Keratinocyte (primary cell): ENCODE data around the gene CCNY. TPM values are rescaled to one million over a fixed set of nuclear protein-coding genes. Genes with fewer than 3 reads are reported as not detected.
"Not testable (repeated sequence)": the region's sequence is repeated elsewhere in the genome, so short reads cannot be mapped to it uniquely, and the experiment has no call there.

Experiments
- DNase-seq: peaks from one replicate; pipeline ENCODE4 v3.0.0-alpha.2; 2011; ENCODE audit warnings: low read depth, missing footprints, low spot score
- FAIRE-seq: peaks from 2 replicates; lab custom pipeline; 2011; peaks lifted over from hg19 to GRCh38; lab: Jason Lieb, UNC
- H2AFZ ChIP-seq: 2 replicates; pipeline ENCODE4 v1.6.0; 2012; ENCODE audit warnings: low read length, control low read depth, inconsistent platforms; ENCODE audit not compliant: control insufficient read depth
- H3K27ac ChIP-seq: 2 replicates; pipeline ENCODE4 v1.5.1; 2011; ENCODE audit warnings: low read length; ENCODE audit not compliant: control insufficient read depth, insufficient read depth
- H3K27me3 ChIP-seq: 3 replicates; pipeline ENCODE4 v1.6.0; 2011; ENCODE audit warnings: low read length; ENCODE audit not compliant: control insufficient read depth, insufficient read depth; ENCODE audit errors: extremely low read depth
- H3K36me3 ChIP-seq, 2 experiments: 2 replicates in 1 of 2; 3 replicates in 1 of 2; pipeline ENCODE4 v1.5.1; 2011; ENCODE audit warnings: low read length in 2 of 2, mild to moderate bottlenecking in 1 of 2; ENCODE audit not compliant: control insufficient read depth in 2 of 2, insufficient read depth in 2 of 2; ENCODE audit errors: extremely low read depth in 1 of 2
- H3K4me1 ChIP-seq: 3 replicates; pipeline ENCODE4 v1.5.1; 2011; ENCODE audit warnings: low read length; ENCODE audit not compliant: control insufficient read depth, insufficient read depth; ENCODE audit errors: extremely low read depth
- H3K4me2 ChIP-seq: 3 replicates; pipeline ENCODE4 v1.6.0; 2011; ENCODE audit warnings: low read depth, low read length; ENCODE audit not compliant: control insufficient read depth, insufficient read depth; ENCODE audit errors: extremely low read depth
- H3K4me3 ChIP-seq, 3 experiments: fragments of 200-600 bp in 1 of 3; sonication (generic) in 1 of 3; 2 replicates in 2 of 3; 3 replicates in 1 of 3; pipeline ENCODE4 v1.5.1; 2011 to 2016; ENCODE audit warnings: low read length in 3 of 3, mild to moderate bottlenecking in 3 of 3, control low read depth in 2 of 3, inconsistent platforms in 1 of 3, low read depth in 1 of 3, mixed read lengths in 1 of 3, mixed run types in 1 of 3, moderate library complexity in 1 of 3; ENCODE audit not compliant: control insufficient read depth in 2 of 3, insufficient read depth in 2 of 3; ENCODE audit errors: extremely low read depth in 1 of 3
- H3K79me2 ChIP-seq: 2 replicates; pipeline ENCODE4 v1.6.0; 2012; ENCODE audit warnings: low read length; ENCODE audit not compliant: control insufficient read depth, insufficient read depth
- H3K9ac ChIP-seq: 3 replicates; pipeline ENCODE4 v1.6.0; 2011; ENCODE audit warnings: low read length; ENCODE audit not compliant: control insufficient read depth, insufficient read depth; ENCODE audit errors: extremely low read depth
- H3K9me1 ChIP-seq: 3 replicates; pipeline ENCODE4 v1.6.0; 2011; ENCODE audit warnings: low read length; ENCODE audit not compliant: control insufficient read depth, insufficient read depth; ENCODE audit errors: extremely low read depth
- H3K9me3 ChIP-seq: 2 replicates; pipeline ENCODE4 v1.5.1; 2012; ENCODE audit warnings: low read depth, low read length; ENCODE audit not compliant: control insufficient read depth
- H4K20me1 ChIP-seq: 3 replicates; pipeline ENCODE4 v1.6.0; 2011; ENCODE audit warnings: low read length; ENCODE audit not compliant: control insufficient read depth, insufficient read depth; ENCODE audit errors: extremely low read depth
- CTCF ChIP-seq, 3 experiments: IDR thresholded peaks in 1 of 3; conservative IDR thresholded peaks in 1 of 3; optimal IDR thresholded peaks in 1 of 3; 2 replicates in 2 of 3; 3 replicates in 1 of 3; pipeline versions ENCODE3 to v1.5.1; 2011; ENCODE audit warnings: low read length in 3 of 3, mild to moderate bottlenecking in 3 of 3, moderate library complexity in 2 of 3, control low read depth in 1 of 3, inconsistent platforms in 1 of 3; ENCODE audit not compliant: insufficient read depth in 2 of 3; ENCODE audit errors: extremely low read depth in 1 of 3
- EZH2 ChIP-seq: IDR thresholded peaks from one replicate; pipeline ENCODE4 v1.6.1; 2012; ENCODE audit warnings: inconsistent platforms, mild to moderate bottlenecking, low read length, moderate library complexity
- dilution Hi-C: fragments of 300-500 bp; cut with MboI; formaldehyde crosslinking; loops from one replicate; pipeline ENCODE4 v1.7.0; 2020; ENCODE audit warnings: low sequenced_read_pairs; ENCODE audit not compliant: extremely low pct_ligation_motif_present
- polyA plus RNA-seq, 5 experiments: library from polyadenylated mRNA; depleted of rRNA in 3 of 5; stranded (reverse) in 3 of 5; stranded (forward) in 1 of 5; unstranded in 1 of 5; fragments of >200 nt; gene quantifications; 1 replicate in 1 of 5; 2 replicates in 3 of 5; 3 replicates in 1 of 5; pipeline versions ENCODE4 v1.2.1 to v1.2.3, GENCODE V29; 2011 to 2012; ENCODE audit warnings: missing spikeins in 2 of 5, low read depth in 1 of 5, low replicate concordance in 1 of 5

Gene CCNY
- polyA plus RNA-seq, 1 donor (not counting 4 experiments of a cell fraction or from before 2014, with no cell fraction given) = 58.9 TPM

- Histone ChIP-seq H3K27me3 (no peaks in the 10 kb centered on the region), H3K79me2 (peaks cover 96% of the 10 kb centered on the region), H3K4me3 (no peak overlapping the region), H3K9me1 (peaks cover 5% of the 10 kb centered on the region), H4K20me1 (peaks cover 21% of the 10 kb centered on the region), H3K4me2 (no peak overlapping the region), H3K9ac (no peak overlapping the region), H2AFZ (no peak overlapping the region), H3K27ac (no peak overlapping the region), H3K4me1 (peaks cover 8% of the 10 kb centered on the region), H3K36me3 (no peaks in the 10 kb centered on the region), H3K9me3 (no peaks in the 10 kb centered on the region)
- FAIRE-seq = no peak
- TF ChIP-seq EZH2 (no peak), CTCF (optimal IDR thresholded peaks at IDR 0.05 in 1 of 3, IDR thresholded peaks at IDR 0.05 in 1 of 3, conservative IDR thresholded peaks at IDR 0.05 in 1 of 3; ENCODE audit: extremely low read depth in 1 of 3, insufficient read depth in 2 of 3, low read length in 3 of 3) (no peak)
- DNase-seq = no peak
- dilution Hi-C loops = no loop called here
These were observed 17.5 kb downstream of the CCNY start for GRCh38 chr10:35353805-35354204.

- Histone ChIP-seq H3K79me2 (peaks cover 96% of the 10 kb centered on the region), H4K20me1 (peaks cover 21% of the 10 kb centered on the region)
- dilution Hi-C loops, H3K4me3 ChIP-seq, H3K9me3 ChIP-seq, H3K9ac ChIP-seq, H3K27ac ChIP-seq, H3K36me3 ChIP-seq, DNase-seq, H3K27me3 ChIP-seq, H3K4me1 ChIP-seq, H3K9me1 ChIP-seq, H3K4me2 ChIP-seq, H2AFZ ChIP-seq, FAIRE-seq: not testable (repeated sequence)
These were observed 17.9 kb downstream of the CCNY start for GRCh38 chr10:35354257-35354656.
